K562 treated with DMSO at 1 percent for 12 hours (cell line): ENCODE measurements around the gene DEGS1. TPM values are rescaled to one million over a fixed set of nuclear protein-coding genes. Genes with fewer than 3 reads are reported as not detected.

Experiments used
- total RNA-seq: library from RNA; unstranded; fragments of 300-600 nt; gene quantifications from 2 replicates; pipeline ENCODE4 v1.2.3, GENCODE V29; 2022; ENCODE audit not compliant: insufficient read depth

DEGS1 gene
- total RNA-seq = 45.6 and 88.7 TPM in 2 replicates

DNA sequence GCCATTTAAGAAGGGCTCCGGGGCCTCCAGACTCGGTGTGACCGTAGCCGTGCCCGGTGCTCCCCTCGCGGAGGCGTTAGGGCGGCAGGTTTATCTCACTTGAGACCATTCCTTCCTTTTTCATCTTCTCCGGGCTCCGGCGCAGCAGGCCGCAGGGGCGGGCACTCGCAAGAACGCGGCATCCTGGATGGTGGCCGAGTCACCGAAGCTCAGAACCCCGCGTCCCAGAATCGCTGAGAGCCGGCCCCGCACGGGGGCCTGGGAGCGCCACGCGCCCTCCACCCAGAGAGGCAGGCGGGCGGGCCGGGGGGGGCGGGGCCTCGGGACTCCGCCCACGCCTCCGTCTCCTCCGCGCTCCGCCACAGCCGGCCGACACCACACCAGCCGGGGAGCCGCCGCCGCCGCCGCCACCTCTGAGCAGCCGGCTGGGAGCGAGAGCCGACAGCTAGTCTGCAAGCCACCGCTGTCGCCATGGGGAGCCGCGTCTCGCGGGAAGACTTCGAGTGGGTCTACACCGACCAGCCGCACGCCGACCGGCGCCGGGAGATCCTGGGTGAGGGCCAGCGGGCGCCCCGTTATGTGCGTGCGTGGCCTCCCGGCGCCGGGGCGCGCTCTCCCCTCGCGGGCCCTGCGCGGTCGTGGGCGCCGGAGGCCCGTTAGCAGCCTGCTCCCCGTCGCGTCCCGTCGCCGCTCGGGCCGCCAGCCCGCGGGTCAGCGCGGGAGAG lies at the start of gene DEGS1:
Gene DEGS1, plus strand, starts transcription at position 375 of the 725 bp plus-strand sequence. Its CDS starts 97 bp downstream, at position 472.

Other genes starting within 250 kb of the DEGS1 start
- 4.4 and 22.5 TPM in 2 replicates for gene FBXO28, start 69.1 kb upstream of the DEGS1 start, total RNA-seq
- gene NVL, start 146.9 kb downstream of the DEGS1 start, total RNA-seq = 18.9 and 40.5 TPM in 2 replicates
- gene CNIH4, start 173.6 kb downstream of the DEGS1 start, total RNA-seq = 38.7 and 43.2 TPM in 2 replicates